NCI-H1436 treated with DMSO at 0.1 percent for 48 hours (cell line): Measurements from ENCODE around the gene UPK3BL1.
"Not testable (repeated sequence)": the region's sequence is repeated elsewhere in the genome, so short reads cannot be mapped to it uniquely, and the experiment has no call there.

Source experiments
- DNase-seq: peaks from one replicate; lab custom pipeline; 2025; lab: John Stamatoyannopoulos, UW

Gene UPK3BL1

DNA sequence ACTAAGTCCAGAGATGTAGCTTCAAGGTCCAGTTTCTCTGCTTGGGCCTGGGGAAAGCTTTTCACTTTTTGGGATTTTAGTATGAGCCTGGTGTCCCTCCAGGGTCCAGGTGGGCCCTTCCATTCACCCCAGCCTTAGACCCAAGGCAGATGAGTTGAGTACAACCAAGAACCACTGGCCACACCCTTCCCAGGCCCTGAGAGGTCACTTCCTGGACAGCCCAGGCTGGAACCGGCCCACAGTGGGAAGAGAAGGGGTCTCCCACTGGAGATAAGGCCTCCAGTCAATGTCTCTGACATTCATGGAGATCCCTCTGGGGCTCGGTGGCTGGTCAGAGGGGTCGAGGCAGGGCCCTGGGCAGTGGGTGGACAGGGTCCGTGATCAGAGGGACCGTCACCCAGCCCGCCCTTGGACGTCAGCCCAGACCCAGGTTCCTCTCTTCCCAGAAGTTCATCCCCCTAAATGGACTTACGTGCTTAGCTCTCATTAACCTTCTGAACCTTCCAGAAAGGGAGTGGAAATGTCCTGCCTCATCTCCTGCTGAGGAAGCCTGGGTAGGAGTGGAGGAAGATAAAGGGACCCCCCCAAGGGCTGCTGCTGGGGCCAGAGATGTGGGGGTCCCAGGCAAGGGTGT is 15.2 kb downstream of the UPK3BL1 start:
- DNase-seq, result not testable (repeated sequence)

DNA sequence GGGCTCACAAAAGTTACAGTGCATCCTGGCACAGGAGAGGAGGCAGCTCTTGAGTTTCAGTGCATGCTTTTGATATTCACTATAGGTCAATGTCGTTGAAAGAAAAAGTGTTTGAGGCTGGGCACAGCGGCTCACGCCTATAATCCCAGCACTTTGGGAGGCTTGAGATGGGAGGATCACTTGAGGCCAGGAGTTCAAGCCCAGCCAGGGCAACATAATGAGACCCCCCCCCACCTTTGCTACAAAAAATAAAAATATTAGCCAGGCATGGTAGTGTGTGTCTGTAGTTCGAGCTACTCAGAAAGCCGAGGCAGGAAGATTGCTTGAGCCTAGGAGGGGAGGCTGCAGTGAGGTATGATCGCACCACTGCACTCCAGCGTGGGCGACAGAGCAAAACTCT is 24.5 kb downstream of the UPK3BL1 start:
- not testable (repeated sequence) for DNase-seq

DNA sequence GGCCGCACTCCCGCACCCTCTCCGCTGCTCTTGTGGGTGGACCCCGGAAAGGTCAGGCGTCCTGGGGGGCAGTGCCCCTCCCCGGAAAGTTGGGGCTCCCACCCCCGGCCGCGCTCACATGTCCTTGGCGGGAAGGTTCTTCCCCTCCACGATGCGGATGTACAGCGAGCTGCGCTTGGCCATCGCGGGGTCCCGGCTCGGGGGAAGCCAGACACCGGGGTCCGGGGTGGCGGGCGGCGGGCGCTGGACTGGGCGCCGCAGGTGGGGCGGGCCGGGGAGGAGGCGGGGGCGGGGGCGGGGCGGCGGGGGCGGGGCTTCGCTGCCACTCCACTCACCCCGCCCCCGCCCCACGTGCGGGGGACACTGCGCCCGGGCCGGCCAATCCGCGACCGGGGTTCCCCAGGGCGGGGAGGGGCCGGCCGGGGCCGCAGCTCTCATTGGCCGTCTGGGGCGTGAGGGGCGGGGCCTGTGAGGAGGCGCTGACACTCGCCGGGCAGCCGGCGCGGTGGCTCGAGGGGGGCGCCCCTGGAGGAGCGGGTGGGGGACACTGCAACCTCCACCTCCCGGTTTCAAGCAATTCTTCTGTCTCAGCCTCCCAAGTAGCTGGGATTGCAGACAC is 26.0 kb downstream of the UPK3BL1 start, which contains the start of gene RASA4:
Gene RASA4 (minus strand): TSS at position 250 of the 619 bp plus-strand sequence. CDS start 67 bp downstream, at position 183.
- not testable (repeated sequence) for DNase-seq

- DNase-seq, result not testable (repeated sequence)
Measured at GRCh38 chr7:102615930-102616329, 26.7 kb downstream of the UPK3BL1 start.

DNA sequence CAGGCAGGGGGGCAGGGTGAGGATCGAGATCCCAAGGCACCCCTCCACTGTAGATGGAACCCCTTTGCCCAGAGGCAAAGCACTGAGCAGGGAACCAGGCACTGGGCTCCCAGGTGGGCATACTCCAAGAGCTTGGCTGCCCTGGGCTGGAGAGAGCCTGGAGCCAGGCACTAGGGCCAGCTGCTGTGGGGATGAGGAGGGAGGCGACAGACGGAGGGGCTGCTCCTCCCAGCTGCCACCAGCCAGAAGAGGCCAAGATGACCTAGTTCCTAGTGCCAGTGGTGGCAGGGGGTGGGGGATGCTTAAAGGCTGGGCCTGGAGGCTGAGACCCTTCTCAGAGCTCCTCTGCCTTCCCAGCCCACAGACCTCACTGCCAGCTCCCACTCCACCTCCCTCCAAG is 27.7 kb downstream of the UPK3BL1 start:
- not testable (repeated sequence) for DNase-seq

GRCh38 chr7:102614346-102614697 is 28.3 kb downstream of the UPK3BL1 start:
- DNase-seq, result not testable (repeated sequence)

DNA sequence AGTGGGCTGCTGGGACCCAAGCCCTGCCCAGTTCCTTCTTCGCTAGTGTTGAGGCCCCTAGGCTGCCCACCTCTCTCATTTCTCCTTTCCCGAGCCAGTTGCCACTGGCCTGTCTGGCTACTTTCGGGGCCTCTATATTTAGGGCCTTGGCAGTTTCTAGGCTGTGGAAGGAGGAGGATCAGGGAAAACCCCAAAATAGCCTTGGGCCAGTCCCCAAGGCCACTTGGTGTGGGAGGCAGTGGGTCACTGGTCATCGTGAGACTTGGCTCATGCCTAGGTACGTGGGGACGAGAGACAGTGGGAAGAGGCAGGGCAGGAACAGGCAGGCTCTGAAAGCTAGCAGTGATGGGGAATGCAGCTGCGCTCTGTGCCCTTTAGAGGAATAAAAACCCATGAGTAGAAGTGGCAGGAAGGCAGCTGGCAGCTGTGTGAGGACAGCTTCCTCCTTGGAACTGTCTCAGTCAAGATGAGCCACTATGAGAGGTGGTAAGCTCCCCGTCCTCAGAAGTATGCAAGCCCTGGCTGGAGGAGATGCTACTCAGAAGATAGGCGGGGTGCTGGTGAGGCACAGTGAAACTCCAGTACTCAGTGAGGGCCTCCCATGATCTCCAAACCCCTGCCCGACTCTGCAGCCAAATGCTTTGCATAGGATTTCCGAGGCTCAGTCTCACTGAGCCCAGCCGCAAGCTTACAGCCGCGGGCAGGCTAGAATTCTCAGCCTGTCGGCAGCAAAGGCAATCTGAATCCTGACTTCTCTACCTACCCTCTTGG is 28.8 kb downstream of the UPK3BL1 start:
- DNase-seq, result not testable (repeated sequence)

DNA sequence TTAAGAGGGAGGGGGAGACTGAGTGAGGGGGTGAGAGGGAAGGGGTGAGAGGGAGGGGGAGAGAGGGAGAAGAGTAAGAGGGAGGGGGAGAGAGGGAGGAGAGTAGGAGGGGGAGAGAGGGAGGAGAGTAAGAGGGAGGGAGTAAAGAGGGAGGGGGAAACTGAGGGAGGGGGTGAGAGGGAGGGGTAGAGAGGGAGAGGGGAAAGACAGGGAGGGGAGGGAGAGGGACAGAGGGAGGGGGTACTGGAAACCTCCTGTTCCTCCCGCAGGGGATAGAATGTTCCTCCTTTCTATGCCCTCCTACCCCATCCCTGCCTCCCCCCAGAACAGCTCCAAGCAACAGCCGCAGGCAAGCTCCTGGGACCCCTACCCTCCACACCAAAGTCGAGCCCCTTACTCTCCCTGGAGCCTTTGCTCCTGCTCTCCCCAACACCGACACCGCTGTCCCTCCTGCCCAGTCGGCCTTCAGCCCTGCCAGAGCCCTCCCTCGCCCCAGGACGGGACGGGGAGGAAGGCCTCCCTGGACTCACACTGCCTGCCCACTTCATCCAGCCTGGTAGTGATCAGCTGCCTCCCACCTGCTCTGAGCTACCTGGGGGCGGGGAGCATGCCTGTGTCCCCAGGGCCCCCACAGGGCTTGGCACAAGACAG is 30.8 kb downstream of the UPK3BL1 start:
- DNase-seq, result not testable (repeated sequence)

DNA sequence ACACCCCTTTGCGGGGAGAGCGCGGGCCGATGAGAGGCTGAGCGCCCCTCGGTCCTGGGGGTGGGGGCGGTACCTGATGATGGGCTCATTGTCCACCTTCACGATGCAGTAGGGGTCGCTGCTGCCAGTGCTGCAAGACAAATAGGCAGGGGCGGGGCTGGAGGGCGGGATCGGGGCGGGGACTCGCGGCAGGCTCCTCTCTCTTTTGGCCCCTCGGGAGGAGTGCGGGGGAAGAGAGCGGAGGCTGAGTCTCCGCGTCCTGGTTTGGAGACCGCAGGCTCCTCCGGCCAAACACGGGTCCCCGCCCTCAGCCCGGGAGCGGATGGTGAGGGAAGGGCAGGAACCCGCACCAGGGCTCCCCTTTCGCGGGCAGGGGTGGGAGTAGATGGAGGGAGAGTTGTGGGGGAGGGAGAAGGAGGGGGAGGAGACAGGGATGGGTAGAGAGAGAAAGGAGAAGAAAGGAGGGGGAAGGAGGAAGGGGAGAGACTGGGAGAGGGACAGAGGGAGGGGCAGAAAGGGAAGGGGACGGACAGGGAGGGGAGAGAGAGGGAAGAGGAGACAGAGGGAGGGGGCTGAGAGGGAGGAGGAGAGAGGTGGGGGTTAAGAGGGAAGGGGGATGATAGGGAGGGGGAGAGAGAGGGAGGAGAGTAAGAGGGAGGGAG is 31.4 kb downstream of the UPK3BL1 start:
- not testable (repeated sequence) for DNase-seq

DNA sequence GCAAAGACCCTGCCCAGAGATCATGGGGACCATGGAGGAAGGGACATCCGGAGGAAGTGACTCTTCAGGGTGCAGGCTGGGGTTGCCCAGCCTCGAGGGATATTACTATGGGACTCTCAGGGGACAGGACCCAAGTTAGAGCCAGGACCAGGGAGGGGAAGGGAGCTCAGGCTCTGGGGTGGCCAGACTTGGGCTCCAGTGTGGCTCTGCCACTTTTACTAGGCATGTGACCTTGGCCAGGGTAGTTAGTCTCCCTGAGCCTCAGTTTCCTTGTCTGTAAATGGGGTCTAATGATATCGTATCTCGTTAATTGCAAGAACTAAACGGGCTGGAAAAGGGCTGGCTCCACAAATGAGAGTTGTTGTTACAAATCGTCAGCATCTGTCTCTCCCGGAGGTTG is 32.1 kb downstream of the UPK3BL1 start:
- DNase-seq, result not testable (repeated sequence)

- DNase-seq, result not testable (repeated sequence)
Measured at GRCh38 chr7:102609734-102610133, 32.9 kb downstream of the UPK3BL1 start.

DNA sequence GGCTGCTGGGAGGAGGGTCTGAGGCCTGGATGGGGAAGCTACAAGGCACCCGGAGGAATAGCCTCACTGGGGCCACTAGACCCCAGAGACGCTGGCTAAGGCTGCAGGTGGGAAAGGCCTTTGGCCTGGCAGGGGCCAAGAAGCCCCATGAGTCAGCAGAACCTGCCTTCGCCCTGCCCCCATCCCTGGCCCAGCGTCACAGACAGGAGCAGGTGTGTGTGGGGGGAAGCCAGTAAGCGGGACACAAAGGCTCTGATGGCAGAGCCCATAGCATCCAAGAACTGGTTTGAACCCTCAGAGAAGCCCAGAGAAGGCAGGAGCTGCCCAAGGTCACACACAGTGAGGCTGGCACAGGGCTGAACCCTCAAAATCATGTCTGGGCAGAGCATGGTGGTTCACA is 35.7 kb downstream of the UPK3BL1 start:
- DNase-seq, result not testable (repeated sequence)

DNA sequence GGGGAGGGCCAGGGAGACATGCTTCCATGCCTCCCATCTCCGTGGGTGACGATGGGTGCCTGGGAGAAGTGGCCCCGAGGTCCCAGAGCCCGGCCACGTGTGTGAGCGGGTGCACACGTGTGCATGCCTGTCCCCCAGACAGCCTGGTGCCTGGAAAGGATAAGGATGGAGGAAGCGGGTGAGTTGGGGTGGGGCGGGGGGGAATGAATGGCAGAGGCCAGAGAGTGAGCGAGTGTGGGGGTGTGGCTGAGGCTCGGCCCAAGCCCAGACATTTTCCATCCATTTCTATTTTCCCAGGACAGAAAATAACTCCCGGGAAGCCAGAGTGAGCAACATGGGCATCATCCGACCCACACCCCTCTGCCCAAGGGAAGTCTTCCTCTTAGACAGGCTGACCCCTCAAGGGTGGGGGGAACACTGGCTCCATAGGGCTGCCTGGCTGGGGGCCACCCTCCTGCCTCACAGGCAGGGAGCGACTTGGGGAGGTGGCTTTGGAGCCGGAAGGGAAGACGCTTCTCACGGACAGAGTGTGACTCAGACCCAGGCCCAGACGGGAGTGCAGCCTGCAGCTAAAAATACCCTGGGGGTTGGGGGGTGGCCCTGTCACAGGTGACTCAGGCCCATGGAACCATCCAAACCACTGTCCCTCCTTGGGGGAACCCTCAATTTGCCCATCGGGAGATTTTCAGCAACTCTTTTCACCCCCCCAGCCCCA is 38.0 kb downstream of the UPK3BL1 start:
- DNase-seq, result not testable (repeated sequence)

DNA sequence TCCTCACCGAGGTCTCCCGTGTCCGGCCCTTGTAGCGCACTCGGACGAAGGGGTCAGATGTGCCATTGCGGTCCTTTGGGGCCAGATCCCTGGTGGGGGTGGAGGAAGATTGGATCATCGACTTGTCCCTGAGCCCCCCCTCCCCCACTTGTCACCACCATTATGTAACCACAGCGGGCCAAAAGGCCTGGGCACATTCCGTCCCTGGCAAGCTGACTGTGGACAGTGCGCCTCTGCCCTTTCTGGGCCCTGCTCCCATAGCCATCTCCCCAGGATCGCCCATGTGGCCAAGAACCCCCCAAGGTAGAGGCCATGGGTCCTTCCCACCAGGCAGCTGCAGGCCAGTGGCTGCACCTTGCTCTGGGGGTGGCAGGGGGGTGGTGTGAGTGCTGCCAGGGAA is 40.3 kb downstream of the UPK3BL1 start:
- DNase-seq, result not testable (repeated sequence)

DNA sequence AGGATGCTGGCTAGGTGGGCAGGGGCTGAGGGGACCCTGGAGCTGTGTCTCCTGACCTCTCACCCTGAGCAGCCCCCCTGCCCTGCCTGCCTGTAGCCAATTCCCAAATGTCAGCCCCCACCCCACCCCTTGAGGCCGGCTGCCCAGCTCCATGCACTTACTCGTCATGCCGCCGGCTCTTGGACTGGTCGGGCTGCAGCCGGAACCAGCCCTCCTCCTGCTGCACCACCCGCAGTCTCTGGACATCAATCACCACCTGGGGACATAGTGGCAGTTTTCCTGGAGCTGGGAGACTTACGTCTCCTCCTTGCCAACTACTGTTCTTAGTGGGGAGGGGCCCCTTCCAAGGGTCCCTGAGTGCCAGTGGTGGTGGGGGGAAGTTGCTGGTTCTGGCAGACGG is 42.9 kb downstream of the UPK3BL1 start:
- DNase-seq, result not testable (repeated sequence)

DNA sequence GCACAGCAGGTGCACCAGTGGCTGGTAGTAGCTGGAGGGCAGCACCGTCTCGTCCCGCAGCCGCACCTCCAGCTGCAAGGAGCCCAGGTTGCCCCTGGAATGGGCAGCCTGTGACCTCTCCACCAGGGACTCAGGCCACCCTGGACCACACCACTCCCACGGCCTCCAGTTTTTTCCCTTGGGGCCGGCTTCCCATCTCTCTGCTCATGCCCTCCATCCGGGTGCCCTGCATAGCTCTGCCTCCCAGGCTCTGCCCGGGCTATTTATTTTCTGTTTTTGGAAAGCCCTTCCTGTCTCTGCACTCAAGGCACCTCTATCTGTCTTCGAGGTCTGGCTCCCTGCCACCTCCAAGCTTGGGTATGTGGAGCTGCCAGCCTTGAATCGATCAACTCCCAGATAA is 46.6 kb downstream of the UPK3BL1 start:
- DNase-seq, result not testable (repeated sequence)

DNA sequence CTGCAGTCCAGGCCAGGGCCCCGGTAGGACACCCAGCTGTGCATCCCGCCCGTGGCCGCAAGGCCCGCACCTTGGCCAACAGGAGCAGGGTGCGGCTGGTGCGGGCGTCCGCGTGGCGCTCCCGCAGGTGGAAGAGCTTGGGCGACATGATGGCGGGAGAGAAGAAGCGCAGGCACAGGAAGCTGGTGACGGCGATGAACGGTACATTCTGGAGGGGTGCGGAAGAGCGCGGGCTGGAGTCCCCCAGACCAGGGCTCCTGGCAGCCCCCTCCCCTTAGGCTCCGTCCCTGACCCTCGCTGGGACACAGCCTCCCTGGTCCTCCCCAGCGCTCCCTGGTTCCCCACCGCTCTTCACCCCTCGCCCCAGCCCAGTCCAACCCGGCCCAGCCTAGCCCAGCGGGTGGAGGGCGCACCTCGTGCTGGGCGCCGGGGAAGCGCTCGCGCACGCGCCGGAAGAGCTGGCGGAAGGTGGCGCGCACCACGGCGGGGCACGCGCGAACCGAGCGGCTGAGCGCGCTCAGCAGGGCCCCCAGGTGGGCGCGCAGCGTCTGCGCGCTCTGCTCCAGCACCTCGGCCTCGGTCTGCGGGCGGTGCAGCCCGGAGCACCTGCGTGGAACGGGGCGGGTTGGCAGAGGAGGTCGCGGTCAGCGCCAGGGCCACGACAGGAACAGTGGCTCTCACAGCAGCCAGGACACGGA is 48.8 kb downstream of the UPK3BL1 start:
- DNase-seq, result not testable (repeated sequence)

- DNase-seq, result not testable (repeated sequence)
Measured at GRCh38 chr7:102592477-102593019, 50.0 kb downstream of the UPK3BL1 start.

GRCh38 chr7:102589857-102590256 is 52.7 kb downstream of the UPK3BL1 start:
- not testable (repeated sequence) for DNase-seq
